NCI-H146 (cell line): ENCODE data around the gene CYYR1.

Source experiments
- DNase-seq: peaks from one replicate; lab custom pipeline; 2025; lab: John Stamatoyannopoulos, UW

The CYYR1 gene

DNA sequence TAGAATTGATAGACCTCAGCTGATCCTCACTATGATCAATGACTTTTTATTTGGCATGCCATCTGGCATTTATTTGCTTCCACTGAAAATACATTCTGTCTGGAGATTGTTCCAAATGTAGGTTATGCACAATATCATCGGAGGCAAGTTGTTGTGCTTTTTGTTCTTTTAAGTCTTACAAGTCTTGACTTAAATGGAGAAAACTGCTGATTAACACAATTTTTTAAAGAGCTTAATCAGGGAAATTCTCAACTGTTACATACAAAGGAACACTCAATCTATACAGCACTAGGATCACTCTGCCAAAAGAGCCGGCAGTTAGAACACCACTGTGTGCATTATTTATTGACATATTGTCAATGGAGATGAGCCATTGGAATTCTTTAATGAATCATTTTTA, 19.2 kb downstream of the CYYR1 start:
- no peak for DNase-seq

DNA sequence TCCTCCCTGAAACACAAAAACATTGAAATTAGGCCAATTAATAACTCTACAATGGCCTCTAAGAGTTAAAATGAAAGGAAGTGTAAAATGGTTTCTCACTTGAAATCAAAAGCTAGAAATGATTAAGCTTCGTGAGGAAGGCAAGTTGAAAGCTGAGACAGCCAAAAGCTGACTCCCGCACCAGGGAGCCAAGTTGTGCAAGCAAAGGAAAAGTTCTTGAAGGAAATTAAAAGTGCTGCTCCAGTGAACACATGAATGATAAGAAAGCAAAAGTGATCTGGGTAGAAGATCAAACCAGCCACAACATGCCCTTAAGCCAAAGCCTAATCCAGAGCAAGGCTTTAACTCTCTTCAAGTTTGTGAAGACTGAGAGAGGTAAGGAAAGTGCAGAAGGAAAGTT, 22.8 kb downstream of the CYYR1 start:
- DNase-seq, result no peak

DNA sequence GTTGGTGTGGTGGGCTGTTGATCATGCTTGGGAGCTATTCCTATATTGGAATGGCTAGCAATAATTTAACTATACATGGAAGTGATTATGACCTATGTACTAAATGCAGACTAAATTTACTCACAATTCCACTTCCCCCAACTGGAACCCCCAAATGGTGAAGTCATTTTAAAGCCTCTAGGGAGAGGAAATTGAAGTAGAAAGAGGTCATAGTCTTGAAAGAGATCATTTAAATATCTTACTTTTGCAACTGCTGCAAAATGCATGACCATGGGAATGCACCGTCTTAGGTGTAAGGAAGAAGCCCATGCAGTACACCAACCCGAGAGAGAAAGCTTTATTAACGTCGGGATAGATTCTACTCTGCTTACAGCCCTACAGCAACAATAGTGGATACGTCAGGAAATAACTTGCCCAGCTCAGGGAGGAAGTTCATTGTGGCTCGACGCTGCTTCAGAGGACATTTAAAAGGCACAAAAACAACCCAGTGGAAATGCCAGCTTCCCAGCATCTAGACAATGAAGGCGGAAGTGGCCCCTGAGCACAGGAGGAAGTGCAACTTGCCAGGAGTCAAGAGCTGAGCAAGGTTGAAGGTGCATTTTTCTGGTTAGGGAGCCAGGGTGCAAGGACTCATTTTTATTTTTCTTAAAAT, 26.5 kb downstream of the CYYR1 start:
- no peak for DNase-seq

DNA sequence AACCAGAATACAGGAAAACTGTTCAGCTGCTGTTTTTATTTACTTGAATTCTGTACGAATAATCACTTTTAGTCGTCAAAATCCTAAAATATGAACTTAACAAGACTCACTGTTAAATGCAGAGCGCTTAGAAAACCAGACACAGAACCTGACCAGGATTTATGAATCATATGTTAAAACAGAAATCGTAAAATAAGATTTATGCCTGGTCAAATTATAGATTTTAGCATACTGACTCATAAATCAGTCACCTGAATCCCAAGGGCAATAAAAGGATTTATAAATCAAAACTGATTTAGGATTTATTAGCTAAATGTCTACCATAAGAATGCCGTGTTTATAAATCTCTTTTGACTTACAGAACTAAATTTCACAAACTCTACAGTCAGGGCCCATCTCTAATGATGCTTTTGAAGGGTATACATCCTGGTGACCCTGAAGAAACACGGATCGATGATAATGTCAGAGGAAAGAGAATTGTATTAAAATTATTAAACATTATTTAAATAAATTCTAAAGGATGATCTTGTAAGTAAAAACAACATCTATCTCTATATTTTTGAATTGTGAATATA, 28.8 kb downstream of the CYYR1 start:
- DNase-seq, result no peak

DNA sequence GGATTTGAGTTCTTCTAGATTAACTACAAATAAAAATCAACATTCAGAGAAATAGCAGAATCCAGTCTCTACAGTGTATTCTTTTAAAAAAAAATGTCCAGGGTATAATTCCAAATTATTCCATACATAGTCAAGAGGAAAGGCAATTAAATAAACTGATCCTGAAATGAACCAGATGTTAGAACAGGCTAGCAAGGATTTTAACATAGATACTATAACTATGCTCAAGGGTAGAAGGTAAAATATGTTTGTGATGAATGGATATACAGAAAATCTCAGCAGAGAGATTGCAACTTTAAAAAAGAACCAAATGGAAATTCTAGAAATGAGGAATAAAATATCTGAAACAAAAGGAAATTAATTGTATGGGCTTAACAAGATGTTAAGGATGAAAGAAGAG, 32.4 kb downstream of the CYYR1 start:
- DNase-seq, result no peak

DNA sequence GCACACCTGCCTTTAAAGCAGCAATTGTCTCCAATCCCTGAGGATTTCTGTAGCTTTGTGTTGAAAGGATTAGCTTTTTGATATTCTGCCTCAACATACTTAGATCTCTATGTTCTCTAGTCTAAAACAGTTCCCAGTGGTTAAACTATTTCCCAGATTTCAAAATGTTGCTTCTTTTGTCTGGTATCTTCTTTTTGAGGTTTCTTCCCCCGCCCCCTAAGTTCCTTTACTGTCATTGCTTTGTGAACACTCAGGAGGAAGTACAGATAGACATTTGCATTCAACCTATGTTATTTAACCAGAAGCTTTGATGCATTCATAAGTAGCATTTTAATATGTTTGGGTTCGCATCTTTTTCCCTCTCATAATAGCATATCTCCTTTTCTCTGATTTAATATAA, 33.5 kb downstream of the CYYR1 start:
- DNase-seq, result no peak

DNA sequence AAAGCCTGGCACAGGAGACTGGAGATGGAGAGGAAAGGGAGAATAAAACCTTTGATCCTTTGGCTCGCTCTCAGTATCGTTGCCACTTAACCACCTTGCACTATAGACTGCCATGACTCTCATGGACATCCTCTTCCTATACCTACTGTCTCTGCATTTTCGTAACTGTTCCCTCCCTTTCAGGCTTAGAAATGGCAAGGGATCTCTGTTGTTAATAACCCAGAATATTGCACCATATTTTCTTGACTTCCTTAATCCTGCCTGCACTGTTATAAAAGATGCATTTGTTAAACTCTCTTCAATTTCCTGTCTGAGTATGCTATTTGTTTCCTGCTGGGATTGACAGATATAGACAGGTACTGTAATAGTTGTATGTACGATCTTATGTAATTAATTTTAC, 38.6 kb downstream of the CYYR1 start:
- DNase-seq, result no peak

DNA sequence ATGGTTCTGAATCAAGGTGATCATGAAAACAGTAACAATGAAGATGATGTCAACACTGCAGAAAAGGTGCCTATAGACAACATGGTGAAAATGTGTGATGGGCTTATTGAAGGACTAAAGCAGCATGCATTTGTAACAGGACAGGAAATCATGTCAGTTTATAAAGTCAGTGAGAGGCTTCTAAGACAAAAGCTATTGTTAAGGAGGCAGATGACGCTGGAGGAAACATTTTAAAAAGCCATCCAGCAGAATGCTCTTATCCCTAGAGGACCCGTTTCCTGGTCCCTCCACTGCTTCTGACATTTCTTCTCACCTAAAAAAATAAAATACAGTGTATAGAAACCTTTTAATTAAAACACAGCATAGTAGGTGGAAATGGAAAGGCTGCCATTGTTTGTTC, 40.9 kb downstream of the CYYR1 start:
- no peak for DNase-seq

DNA sequence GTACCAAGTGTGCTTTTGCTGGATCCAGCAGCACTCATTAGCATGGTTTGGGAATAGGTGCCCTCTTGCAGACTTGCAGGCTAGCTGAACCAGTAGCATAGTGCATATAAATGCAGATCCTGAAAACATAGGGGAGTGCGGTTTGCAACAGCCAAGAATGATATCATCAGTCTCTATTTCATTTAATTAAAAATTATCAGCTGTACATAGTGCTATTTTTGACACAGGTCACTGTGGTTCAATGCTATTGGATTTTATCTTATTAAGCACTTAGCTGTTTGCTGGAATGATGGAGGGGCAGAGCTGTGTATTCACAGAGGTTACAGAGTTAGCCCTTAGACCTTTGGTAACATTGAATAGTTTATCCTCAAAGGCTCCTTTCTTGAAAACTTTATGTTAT, 43.6 kb downstream of the CYYR1 start:
- DNase-seq, result no peak

DNA sequence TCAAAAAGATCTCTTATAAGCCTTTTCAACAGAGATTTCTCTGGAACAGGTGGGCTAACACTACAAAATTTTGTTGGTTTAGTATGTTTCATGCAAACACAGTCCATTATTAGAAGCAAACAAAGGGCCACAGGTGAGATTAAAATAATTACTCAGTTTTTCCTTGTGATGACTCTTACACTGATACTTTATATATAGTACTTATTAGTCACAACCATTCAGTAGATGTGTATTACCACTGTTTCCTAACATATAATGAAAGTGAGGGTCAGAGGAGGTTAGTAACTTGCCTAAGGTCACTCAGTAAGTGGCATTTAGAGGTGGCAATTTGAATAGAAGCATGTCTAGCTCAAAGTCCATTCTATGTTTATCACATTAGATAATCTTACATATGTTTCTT, 44.2 kb downstream of the CYYR1 start:
- no peak for DNase-seq

DNA sequence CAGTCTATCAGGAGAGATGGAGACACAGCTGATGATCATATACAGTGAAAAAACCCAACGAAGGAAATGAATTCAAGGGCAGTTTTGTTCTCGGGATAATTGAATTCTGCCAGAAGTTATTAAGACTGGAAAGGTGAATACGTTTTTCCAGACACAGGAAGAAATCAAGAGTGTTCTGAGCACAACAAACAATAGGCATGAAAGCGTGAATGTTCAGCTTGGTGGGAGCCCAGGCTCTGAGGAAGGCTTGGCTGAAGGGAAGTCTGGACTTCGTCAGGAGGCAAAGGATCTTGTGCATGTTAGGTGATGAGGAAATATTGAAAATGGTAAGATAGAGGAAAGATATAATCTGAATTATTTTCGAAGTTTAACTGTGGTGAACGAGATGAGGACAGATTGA, 50.4 kb downstream of the CYYR1 start:
- no peak for DNase-seq

DNA sequence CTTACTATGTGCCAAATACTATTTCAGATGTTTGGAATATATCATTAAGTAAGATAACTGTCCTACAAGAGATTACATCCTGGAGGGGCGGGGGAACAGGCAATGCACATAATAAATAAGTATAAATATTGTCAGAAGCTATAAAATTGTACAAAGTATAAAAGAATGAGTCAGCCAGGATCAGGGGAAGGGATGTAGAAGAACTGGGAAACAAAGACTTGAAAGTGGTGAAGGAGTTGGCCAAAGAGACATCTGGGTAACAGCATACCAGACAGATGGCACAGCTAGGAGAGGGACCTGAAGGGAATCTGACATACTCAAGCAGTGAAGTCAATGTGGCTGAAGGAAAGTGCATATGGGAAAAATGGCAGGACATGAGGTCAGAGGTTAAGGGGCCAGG, 53.9 kb downstream of the CYYR1 start:
- no peak for DNase-seq

DNA sequence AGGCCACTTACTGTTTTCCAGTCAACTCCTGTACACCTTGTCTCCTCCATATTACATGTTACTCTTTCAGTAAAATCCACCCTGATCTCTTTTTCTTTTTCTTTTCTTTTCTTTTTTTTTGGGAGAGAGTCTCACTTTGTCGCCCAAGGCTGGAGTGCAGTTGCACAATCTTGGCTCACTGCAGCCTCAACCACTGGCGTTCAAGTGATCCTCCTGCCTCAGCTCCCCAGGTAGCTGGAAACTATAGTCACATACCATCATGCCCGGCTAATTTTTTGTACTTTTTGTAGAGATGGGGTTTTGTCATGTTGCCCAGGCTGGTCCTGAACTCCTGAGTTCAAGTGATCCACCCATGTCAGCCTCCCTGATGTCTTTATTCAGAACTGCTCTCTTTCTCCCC, 57.8 kb downstream of the CYYR1 start:
- no peak for DNase-seq

DNA sequence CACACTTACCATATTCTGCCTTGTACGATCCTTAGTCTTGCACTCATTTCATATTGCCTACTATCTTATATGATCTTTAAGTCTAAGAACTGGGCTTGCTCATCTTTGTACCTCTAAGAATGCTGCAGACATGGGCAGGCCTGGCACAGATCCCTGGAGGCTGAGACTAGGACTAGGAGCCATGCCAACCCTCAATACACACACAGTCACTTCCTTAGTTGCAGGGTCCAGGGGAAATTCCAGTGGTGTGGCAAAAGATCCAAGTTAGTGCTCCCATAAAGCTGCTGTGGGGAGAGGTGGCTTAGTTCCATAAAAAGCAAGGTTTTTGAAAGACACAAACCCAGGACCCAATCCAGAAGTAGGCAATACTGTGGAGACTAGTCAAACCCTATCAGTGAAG, 59.9 kb downstream of the CYYR1 start:
- DNase-seq, result no peak

DNA sequence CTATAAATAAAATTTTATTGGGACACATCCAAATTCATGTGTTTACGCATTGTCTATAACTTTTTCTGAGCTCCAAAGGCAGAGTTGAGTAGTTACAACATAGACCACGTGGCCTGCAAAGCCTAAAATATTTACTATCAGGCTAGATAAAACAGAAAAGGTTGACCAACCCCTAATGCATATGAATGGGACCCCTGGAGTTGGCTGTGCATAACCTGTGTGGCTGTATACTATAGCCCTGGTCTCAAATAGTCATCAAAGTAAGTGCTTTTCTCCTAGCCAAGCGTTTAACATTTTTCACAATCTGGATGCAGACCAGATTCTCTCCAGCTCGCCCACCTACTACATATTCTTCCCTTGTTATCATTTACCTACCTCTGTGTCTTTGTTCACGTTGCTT, 60.4 kb downstream of the CYYR1 start:
- no peak for DNase-seq

DNA sequence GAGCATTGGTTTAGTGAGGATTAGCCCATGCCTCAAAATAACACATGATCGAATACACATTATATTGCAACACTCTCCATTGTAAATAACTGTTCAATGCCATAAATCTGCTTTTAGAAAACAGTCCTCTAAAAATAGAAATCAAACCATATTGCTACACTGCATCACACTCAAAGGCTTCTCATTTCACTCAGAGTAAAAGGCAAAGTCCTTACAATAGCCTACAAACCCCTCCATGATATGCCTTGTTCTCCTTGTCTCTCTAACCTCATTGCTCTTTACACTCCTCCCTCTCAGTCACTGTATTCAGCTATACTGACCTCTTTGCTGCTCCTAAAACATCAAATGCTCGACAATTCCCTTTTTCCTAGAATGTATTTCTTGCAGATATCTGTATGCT, 64.2 kb downstream of the CYYR1 start:
- DNase-seq, result no peak

DNA sequence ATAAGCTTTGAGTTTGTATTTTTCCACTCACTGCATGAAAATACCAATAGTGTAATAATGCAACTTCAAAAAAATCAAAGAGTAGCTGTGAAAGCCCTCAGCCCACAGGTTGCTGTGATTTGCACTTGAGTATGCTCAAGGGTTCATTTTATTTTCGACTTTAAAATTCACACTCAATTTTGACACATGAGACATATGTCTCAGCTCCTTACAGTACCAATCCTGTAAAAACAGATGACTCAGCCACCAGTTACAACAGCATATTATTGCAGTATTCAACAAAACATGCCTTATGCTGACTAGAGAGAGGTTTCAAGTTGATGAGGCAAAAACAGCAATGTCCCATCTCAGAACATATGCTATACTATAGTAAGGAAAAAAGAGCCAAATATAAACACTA, 66.1 kb downstream of the CYYR1 start:
- no peak for DNase-seq

DNA sequence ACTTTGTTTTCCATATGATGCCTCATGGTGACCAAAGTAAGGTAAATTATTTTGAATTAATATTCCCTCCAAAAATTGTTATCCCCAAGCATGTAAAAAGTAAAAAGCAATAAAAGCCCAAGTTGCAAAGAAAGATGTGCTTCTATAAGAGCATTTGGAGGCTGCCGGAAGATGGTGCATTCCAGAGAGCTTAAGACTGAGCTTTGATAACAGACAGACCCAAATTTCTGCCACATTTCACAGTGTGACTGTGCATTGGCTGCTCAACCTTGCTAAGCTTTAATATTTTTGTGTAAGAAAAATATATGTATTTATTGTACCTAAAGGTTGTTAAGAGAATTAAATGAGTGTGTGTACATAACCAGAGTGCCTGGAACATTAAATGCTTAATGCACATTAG, 67.9 kb downstream of the CYYR1 start:
- DNase-seq, result no peak

DNA sequence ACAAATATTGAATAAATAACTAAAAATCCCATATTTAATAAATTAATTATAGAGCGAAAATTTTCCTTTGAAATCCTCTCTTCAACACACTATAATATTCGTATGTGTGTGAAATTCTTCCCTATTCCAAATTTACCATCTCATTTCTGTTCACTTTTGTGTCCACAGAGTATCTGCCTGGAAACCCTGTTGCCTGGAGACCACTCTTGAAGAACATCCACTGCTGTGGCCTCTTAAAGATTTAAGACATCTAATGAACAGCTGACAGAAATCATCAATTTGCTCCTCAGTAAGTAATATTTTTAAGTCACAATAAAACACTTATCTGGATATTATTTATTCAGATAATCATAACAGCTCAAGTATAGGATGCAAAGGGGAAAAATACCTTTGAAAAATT, 69.7 kb downstream of the CYYR1 start:
- DNase-seq, result no peak

DNA sequence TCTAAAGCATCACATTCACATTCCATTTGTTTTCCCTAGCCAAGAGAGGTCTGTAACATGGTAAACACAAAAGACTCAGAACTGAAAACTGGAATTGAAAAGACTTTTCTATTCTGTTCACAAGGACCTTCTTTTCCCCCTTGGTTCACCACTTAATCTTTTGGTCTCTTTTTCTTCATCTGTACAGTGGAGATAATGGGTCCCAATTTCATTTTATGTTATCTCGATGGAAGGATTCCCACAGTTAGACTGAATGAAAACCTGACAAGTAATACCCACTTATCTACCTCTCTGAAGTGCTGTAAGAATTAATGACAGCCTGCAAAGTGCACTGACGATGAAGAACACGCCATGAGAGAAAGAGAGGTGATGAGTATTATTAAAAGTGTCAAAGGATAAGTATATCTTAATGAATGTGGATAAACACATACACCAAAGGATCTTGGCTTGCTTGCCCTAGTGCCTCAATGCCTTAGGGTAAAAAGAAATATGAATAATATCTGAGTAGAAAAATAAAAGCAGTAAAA, 71.5 kb downstream of the CYYR1 start:
- no peak for DNase-seq

DNA sequence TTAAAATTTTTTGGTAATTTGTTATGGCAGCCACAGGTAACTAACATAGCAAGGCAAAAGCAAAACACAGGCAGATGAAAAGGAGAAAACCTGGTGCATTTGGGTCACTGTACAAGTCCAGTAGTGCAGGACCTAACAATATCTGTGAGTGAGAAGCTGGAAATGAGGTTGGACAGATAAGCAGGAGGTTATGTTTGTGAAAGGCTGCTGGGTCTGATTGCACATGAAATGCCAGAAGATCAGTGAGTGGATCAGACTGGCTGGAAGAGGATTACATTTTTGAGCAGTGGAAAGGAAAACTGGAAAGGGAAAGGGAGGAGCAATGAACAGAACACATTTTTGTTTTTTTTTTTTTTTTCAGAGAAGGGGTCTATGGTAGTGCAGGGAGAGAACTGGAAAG, 73.6 kb downstream of the CYYR1 start:
- DNase-seq, result no peak

DNA sequence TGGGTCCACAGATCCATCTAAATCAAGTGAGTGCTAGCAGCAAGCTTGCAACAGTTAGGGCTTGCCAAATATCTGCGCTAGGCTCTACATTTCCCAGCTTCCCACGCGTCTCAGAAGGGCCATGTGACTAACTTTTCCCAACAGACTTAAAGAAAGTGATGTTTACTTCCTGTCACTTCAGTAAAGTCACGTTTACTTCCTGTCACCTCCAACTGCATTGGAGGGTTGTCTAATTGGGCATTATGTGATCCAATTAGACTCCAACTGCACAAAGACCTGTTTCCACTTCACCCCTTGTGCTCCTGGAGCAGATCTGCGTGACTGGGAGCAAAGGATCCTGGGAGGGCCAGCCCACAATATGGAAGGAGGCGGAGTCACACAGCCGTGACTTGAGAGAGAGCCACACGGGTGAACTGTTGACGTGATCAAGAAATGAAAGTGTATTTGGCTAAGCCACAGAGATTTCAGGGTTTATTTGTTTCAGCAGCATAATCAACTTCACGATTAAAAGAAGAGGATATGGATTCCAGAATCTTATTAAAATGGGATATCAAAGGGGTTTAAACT, 77.7 kb downstream of the CYYR1 start:
- no peak for DNase-seq

DNA sequence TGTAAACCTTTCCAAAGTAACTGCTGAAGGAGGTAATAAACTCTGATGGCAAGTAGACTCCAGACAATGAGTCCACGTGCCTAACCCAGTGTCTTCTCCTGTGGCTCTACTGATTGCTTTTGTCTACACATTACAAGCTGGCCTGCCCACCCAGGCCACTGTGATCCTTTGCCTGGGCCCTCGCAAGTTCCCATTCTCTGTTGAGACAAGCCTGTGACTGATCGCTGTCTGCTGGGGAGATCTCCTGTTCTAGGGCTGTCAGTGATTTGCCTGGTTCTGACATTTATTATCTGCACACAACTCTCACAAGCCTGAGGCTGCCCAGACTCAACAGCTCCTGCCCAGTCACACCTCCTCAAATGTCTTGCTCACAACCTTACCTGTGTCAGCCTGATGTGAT, 81.4 kb downstream of the CYYR1 start:
- DNase-seq, result no peak

DNA sequence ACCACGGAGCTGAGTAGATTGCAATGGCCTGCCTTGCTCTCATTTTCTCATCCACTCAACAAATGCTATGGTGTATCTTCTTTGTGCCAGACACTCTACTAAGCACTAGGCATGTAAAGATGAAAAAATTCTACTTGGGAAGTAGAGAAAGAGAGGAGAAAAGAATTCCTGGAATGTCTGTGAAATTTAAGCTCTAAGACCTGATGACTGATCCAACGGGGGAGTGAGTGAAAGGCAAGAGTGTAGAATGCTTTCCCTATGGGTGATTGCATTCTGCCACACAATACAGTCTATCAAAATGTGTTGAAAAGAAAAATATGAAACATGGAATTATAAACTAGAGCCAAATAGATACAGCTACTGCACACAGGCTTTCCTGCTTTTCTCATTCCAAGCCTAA, 82.3 kb downstream of the CYYR1 start:
- DNase-seq, result no peak
